SU-DHL-6 (cell line): ENCODE results near the gene PNPLA7.

Experiments used
- EZH2phosphoT487 ChIP-seq: fragments of 200-600 bp; sonication (generic), shearing (Covaris generic); conservative IDR thresholded peaks from 2 replicates; pipeline ENCODE4 v1.6.1; 2018; ENCODE audit warnings: mild to moderate bottlenecking, antibody characterized with exemption, low read length, moderate library complexity, mixed read lengths
- TF ChIP-seq, protein P1 (sequence below): fragments of 200-600 bp; sonication (generic); IDR thresholded peaks from one replicate; pipeline ENCODE4 v1.5.1; 2017; ENCODE audit warnings: antibody characterized with exemption, mild to moderate bottlenecking, low read length, moderate library complexity; ENCODE audit not compliant: insufficient read depth, poor library complexity, severe bottlenecking

DNA sequence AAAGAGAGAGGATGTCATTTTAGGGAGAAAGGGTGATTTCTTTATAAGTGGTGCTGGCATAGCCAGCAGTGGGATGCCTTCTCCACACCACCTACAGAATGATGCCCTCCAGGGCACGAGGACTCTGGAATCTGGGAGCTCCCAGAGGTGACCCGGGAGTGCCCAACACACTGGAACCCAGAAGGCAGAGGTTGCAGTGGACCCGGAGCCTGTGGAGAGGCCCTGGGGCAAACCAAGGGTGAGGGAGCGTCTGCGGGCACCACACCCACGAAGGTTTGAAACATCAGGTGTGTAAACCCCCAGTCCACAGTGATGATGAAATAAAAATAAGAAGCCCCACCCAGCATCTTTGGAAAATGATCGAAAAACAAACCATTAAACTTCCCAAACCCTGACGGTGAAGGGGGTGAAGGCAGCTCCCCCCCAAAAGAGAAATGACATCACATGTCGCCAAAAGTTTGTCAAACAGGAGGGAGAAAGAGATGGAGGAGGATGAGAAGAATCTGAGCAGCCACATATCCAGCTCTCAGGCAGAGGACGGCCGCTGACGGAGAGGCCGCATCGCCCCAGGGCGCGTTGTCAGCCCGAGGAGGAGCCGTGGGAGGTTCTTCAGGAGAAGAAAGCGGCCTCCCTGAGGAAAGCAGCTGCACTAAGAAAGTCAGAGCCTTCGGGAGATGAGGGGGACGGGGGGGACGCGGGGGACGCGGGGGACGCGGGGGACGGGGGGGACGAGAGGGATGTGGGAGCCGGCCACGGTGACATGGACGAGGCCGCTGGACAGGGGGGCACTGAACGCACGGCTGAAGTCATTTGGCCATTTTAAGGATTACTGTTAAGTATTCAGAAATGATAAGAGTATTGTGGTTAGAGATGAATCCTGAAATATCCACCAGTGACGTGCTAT, 47.9 kb downstream of the PNPLA7 start:
- TF ChIP-seq, protein P1, sequence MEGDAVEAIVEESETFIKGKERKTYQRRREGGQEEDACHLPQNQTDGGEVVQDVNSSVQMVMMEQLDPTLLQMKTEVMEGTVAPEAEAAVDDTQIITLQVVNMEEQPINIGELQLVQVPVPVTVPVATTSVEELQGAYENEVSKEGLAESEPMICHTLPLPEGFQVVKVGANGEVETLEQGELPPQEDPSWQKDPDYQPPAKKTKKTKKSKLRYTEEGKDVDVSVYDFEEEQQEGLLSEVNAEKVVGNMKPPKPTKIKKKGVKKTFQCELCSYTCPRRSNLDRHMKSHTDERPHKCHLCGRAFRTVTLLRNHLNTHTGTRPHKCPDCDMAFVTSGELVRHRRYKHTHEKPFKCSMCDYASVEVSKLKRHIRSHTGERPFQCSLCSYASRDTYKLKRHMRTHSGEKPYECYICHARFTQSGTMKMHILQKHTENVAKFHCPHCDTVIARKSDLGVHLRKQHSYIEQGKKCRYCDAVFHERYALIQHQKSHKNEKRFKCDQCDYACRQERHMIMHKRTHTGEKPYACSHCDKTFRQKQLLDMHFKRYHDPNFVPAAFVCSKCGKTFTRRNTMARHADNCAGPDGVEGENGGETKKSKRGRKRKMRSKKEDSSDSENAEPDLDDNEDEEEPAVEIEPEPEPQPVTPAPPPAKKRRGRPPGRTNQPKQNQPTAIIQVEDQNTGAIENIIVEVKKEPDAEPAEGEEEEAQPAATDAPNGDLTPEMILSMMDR = no peak
- no peak for TF ChIP-seq EZH2phosphoT487
